KMS-11 (cell line): ENCODE results near the gene STAG1.
"Not testable (repeated sequence)": the region's sequence is repeated elsewhere in the genome, so short reads cannot be mapped to it uniquely, and the experiment has no call there.

ENCODE experiments used
- H2AFZ ChIP-seq: fragments of 200-600 bp; sonication (generic); 2 replicates; pipeline ENCODE4 v1.6.1; 2016; ENCODE audit warnings: antibody characterized with exemption, mixed run types, low read depth
- H3K27ac ChIP-seq: fragments of 200-600 bp; sonication (generic); 2 replicates; pipeline ENCODE4 v1.6.1; 2016; ENCODE audit warnings: mild to moderate bottlenecking, mixed run types
- H3K27me3 ChIP-seq: fragments of 200-600 bp; sonication (generic); 2 replicates; pipeline ENCODE4 v1.6.1; 2017; ENCODE audit warnings: mild to moderate bottlenecking, low read depth, mixed run types, moderate library complexity; ENCODE audit not compliant: insufficient read depth
- H3K36me3 ChIP-seq: fragments of 200-600 bp; sonication (generic); 2 replicates; pipeline ENCODE4 v1.6.1; 2017; ENCODE audit warnings: mild to moderate bottlenecking, mixed run types; ENCODE audit not compliant: insufficient read depth
- H3K4me1 ChIP-seq: fragments of 200-600 bp; sonication (generic); 2 replicates; pipeline ENCODE4 v1.6.1; 2016; ENCODE audit warnings: mild to moderate bottlenecking, low read depth, mixed run types; ENCODE audit not compliant: poor library complexity, severe bottlenecking
- H3K4me2 ChIP-seq: fragments of 200-600 bp; sonication (generic); 2 replicates; pipeline ENCODE4 v1.7.0; 2016; ENCODE audit warnings: mild to moderate bottlenecking, mixed run types
- H3K4me3 ChIP-seq: fragments of 200-600 bp; sonication (generic); IDR thresholded peaks from 2 replicates; pipeline ENCODE4 v1.6.1; 2017; ENCODE audit warnings: low read depth, low read length, mixed read lengths; ENCODE audit not compliant: insufficient read depth
- H3K79me2 ChIP-seq: fragments of 200-600 bp; sonication (generic); 2 replicates; pipeline ENCODE4 v1.6.1; 2016; ENCODE audit warnings: low read depth, mixed run types; ENCODE audit not compliant: insufficient read depth
- H3K9ac ChIP-seq: fragments of 200-600 bp; sonication (generic); 2 replicates; pipeline ENCODE4 v1.6.1; 2016; ENCODE audit warnings: mild to moderate bottlenecking, mixed run types
- H4K20me1 ChIP-seq: fragments of 200-600 bp; sonication (generic); 2 replicates; pipeline ENCODE4 v1.6.1; 2016; ENCODE audit warnings: mild to moderate bottlenecking, mixed run types; ENCODE audit not compliant: insufficient read depth
- TF ChIP-seq, protein P1 (sequence below): fragments of 200-600 bp; sonication (generic); conservative IDR thresholded peaks from 2 replicates; pipeline ENCODE4 v1.6.1; 2017; ENCODE audit warnings: low read depth, mild to moderate bottlenecking, antibody characterized with exemption, low read length, moderate library complexity, mixed read lengths

Gene STAG1

DNA sequence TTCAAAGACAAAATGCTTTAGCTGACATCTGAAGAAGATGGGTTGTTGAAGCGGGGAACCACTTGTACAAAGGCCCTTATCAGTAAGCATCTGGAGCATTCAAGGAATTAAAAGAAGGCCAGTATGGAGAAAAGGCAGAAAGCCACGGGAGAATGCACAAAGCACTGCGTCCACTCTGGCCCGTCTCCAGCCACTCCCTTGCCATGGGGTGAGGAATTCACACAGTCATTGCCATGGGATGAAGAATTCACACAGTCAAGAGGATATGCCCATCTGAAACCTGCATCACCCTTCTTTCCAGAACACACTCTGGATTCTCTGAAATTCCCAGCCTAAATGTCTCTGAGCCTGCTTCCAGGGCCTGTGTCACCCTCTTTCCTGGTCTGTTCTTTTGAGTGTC, 26.7 kb upstream of the STAG1 start:
- Histone ChIP-seq H3K36me3 (no peaks in the 10 kb centered on the region), H3K9ac (no peak overlapping the region), H3K27me3 (no peaks in the 10 kb centered on the region), H3K27ac (no peak overlapping the region), H3K4me3 (no peak overlapping the region), H3K4me2 (no peak overlapping the region), H3K4me1 (no peaks in the 10 kb centered on the region), H2AFZ (no peak overlapping the region), H3K79me2 (no peaks in the 10 kb centered on the region), H4K20me1 (no peaks in the 10 kb centered on the region)
- TF ChIP-seq, protein P1, sequence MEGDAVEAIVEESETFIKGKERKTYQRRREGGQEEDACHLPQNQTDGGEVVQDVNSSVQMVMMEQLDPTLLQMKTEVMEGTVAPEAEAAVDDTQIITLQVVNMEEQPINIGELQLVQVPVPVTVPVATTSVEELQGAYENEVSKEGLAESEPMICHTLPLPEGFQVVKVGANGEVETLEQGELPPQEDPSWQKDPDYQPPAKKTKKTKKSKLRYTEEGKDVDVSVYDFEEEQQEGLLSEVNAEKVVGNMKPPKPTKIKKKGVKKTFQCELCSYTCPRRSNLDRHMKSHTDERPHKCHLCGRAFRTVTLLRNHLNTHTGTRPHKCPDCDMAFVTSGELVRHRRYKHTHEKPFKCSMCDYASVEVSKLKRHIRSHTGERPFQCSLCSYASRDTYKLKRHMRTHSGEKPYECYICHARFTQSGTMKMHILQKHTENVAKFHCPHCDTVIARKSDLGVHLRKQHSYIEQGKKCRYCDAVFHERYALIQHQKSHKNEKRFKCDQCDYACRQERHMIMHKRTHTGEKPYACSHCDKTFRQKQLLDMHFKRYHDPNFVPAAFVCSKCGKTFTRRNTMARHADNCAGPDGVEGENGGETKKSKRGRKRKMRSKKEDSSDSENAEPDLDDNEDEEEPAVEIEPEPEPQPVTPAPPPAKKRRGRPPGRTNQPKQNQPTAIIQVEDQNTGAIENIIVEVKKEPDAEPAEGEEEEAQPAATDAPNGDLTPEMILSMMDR, result no peak

DNA sequence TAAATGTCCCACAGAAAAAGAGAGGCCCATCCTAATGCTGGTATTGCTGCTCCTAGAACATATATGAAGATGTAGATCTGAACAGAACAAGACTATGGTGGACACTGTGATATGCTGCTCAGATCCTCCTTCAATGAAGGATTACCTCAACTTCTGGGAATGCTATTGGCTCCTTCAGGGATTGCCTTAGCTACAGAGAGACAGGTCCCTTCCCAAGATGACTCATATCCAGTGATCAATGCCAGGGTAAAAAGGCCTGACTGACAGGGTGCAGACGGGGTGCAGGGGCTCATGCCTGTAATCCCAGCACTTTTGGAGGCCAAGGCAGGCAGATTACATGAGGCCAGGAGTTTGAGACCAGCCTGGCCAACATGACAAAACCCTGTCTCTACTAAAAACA, 20.5 kb upstream of the STAG1 start:
- Histone ChIP-seq H3K9ac (no peak overlapping the region), H3K27me3 (no peaks in the 10 kb centered on the region), H3K27ac (no peak overlapping the region), H3K36me3 (no peaks in the 10 kb centered on the region), H3K79me2 (no peaks in the 10 kb centered on the region), H3K4me2 (no peak overlapping the region), H4K20me1 (no peaks in the 10 kb centered on the region), H3K4me3 (no peak overlapping the region), H3K4me1 (no peaks in the 10 kb centered on the region), H2AFZ (no peak overlapping the region)
- TF ChIP-seq, protein P1, result no peak

DNA sequence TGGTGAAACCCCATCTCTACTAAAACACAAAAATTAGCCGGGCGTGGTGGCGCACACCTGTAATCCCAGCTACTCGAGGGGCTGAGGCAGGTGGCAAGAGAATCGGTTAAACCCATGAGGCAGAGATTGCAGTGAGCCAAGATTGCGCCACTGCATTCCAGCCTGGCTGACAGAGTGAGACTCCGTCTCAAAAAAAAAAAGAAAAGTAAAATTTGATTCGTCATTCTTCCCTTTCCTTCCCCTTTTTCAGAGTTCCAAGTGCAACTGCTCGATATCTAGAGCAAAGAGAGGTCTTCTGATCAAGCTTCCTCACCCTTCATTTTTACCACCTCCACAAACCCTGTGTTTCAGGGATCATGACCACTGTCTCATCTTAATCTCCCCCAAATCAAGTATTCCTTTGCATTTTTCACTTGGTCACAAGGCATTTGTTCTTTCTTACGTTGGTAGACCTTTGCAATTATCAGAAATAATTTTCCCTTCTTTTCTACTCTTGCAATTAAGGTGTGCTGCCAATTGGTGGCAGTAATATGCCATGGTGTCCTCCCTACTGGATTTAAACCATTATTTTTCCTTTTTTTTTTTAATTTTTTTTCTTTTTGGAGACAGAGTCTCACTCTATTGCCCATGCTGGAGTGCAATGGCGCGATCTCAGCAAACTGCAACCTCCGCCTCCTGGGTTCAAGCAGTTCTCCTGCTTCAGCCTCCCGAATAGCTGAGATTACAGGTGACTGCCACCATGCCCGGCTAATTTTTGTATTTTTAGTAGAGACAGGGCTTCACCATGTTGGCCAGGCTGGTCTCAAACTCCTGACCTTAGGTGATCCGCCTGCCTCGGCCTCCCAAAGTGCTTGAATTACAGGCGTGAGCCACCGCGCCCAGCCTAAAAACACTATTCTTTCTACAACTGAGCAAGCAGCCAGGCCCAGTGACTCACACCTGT, 6.3 kb upstream of the STAG1 start:
- H3K4me1 ChIP-seq, result peaks cover 16% of the 10 kb centered on the region
- TF ChIP-seq, protein P1, result peak; percentile 50
- not testable (repeated sequence) for H3K79me2 ChIP-seq, H3K27me3 ChIP-seq, H3K9ac ChIP-seq, H3K36me3 ChIP-seq, H3K4me2 ChIP-seq, H4K20me1 ChIP-seq, H2AFZ ChIP-seq, H3K4me3 ChIP-seq, H3K27ac ChIP-seq

DNA sequence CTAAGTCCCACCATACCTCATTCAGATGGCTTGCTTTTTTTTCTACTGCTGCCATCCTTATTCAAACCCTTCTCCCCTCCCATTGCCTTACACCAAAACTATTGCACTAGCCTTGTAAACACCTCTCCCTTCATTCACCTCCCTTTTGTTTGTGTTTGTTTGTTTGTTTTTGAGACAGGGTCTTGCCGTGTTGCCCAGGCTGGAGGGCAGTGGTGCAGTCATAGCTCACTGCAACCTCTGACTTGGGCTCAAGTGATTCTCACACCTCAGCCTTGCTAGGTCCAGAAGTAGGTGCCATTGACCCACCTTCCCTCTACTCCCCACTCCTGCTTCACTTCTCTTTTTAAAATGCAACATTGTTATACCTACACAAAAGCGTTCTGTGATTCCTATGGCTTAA, 3.0 kb upstream of the STAG1 start:
- Histone ChIP-seq H3K4me1 (peaks cover 16% of the 10 kb centered on the region), H3K36me3 (no peaks in the 10 kb centered on the region), H3K79me2 (peaks cover 12% of the 10 kb centered on the region), H3K9ac (no peak overlapping the region), H3K4me3 (no peak overlapping the region), H3K4me2 (no peak overlapping the region), H2AFZ (no peak overlapping the region), H3K27ac (no peak overlapping the region), H4K20me1 (no peaks in the 10 kb centered on the region), H3K27me3 (no peaks in the 10 kb centered on the region)
- TF ChIP-seq, protein P1, result no peak
